K562 (cell line): Measurements from ENCODE around the gene RASSF3. TPM values are rescaled to one million over a fixed set of nuclear protein-coding genes. Genes with fewer than 3 reads are reported as not detected.
A peak's percentile ranks its signal among the peaks of the same experiment; 100 is the strongest.

Source experiments
- ATAC-seq: fragments of 200-7000 bp; cut with Tn5 transposase; 3 replicates; pipeline ENCODE4 v1.9.1; 2020; ENCODE audit warnings: moderate library complexity
- BruUV-seq: library from RNA; stranded (reverse); fragments of 400-500 nt; replicated peaks from 2 replicates; lab custom pipeline; 2021; lab: Mats Ljungman, UMichigan
- CTCF ChIA-PET: fragments of 300-600 bp; formaldehyde crosslinking; extraction: SDS; loops from one replicate; lab custom pipeline; 2021; ENCODE audit warnings: low intra/inter-chr PET ratio; lab: Yijun Ruan, JAX
- POLR2A ChIA-PET: fragments of 300-600, 350-650 bp; sonication (Branson Sonifier 250); formaldehyde crosslinking; extraction: SDS; loops from one replicate; lab custom pipeline; 2021; ENCODE audit warnings: antibody characterized with exemption, inconsistent platforms; lab: Yijun Ruan, JAX
- DNase-seq, 4 experiments: peaks; one replicate each; pipeline versions ENCODE4 v3.0.0 to v3.0.0-alpha.2; 2011 to 2018; ENCODE audit warnings: low spot score in 3 of 4, mixed read lengths in 3 of 4; ENCODE audit errors: extremely low read depth in 1 of 4
- FAIRE-seq: peaks from 2 replicates; lab custom pipeline; 2011; peaks lifted over from hg19 to GRCh38; lab: Jason Lieb, UNC
- H2AFZ ChIP-seq: 2 replicates; pipeline ENCODE4 v1.6.0; 2011; ENCODE audit warnings: low read depth, low read length, control low read depth, inconsistent platforms
- H3K27ac ChIP-seq: fragments of 200-600 bp; 3 replicates; pipeline ENCODE4 v1.8.0; 2011; ENCODE audit warnings: low read depth, mild to moderate bottlenecking, control low read depth, inconsistent platforms, low read length, moderate library complexity, mixed read lengths; ENCODE audit errors: extremely low read depth
- H3K27me3 ChIP-seq, 2 experiments: fragments of 300-600 bp in 1 of 2; 2 replicates in 1 of 2; 3 replicates in 1 of 2; pipeline versions ENCODE4 v1.6.0 to v1.8.0; 2011; ENCODE audit warnings: inconsistent platforms in 2 of 2, low read length in 2 of 2, mild to moderate bottlenecking in 1 of 2, mixed read lengths in 1 of 2, moderate library complexity in 1 of 2; ENCODE audit not compliant: control insufficient read depth in 2 of 2, insufficient read depth in 2 of 2
- H3K36me3 ChIP-seq: fragments of 300-600 bp; 3 replicates; pipeline ENCODE4 v1.8.0; 2011; ENCODE audit warnings: mild to moderate bottlenecking, low read length, inconsistent platforms; ENCODE audit not compliant: control insufficient read depth, insufficient read depth
- H3K4me1 ChIP-seq, 2 experiments: fragments of 200-600 bp in 1 of 2; replicated peaks in 1 of 2; 2 replicates in 1 of 2; 3 replicates in 1 of 2; pipeline versions ENCODE4 v1.5.1 to v1.8.0; 2011; ENCODE audit warnings: inconsistent platforms in 2 of 2, low read length in 2 of 2, mild to moderate bottlenecking in 1 of 2, mixed read lengths in 1 of 2, moderate library complexity in 1 of 2; ENCODE audit not compliant: control insufficient read depth in 2 of 2, insufficient read depth in 2 of 2
- H3K4me2 ChIP-seq: 2 replicates; pipeline ENCODE4 v1.6.1; 2011; ENCODE audit warnings: low read length, control low read depth, inconsistent platforms, mixed read lengths; ENCODE audit not compliant: insufficient read depth
- H3K4me3 ChIP-seq: fragments of 200-600 bp; sonication (generic), shearing (Covaris generic); 2 replicates; pipeline ENCODE4 v1.5.1; 2016; ENCODE audit warnings: control low read depth, inconsistent platforms
- H3K79me2 ChIP-seq: fragments of 200-600 bp; 3 replicates; pipeline ENCODE4 v1.8.0; 2011; ENCODE audit warnings: low read length, inconsistent platforms; ENCODE audit not compliant: control insufficient read depth, insufficient read depth
- H3K9ac ChIP-seq, 2 experiments: 2 replicates each; pipeline versions ENCODE4 v1.6.0 to v1.6.1; 2011; ENCODE audit warnings: low read depth in 2 of 2, low read length in 2 of 2, control low read depth in 1 of 2, inconsistent platforms in 1 of 2, mild to moderate bottlenecking in 1 of 2, mixed read lengths in 1 of 2; ENCODE audit not compliant: insufficient read depth in 1 of 2
- H3K9me1 ChIP-seq: one replicate; pipeline ENCODE4 v1.6.0; 2011; ENCODE audit warnings: inconsistent platforms, mild to moderate bottlenecking, low read length, moderate library complexity; ENCODE audit not compliant: control insufficient read depth, insufficient read depth
- H3K9me3 ChIP-seq: replicated peaks from 2 replicates; pipeline ENCODE4 v1.5.1; 2011; ENCODE audit warnings: low read depth, low read length, inconsistent platforms; ENCODE audit not compliant: control insufficient read depth, insufficient read depth
- H4K20me1 ChIP-seq: replicated peaks from 2 replicates; pipeline ENCODE4 v1.6.1; 2011; ENCODE audit warnings: low read length, inconsistent platforms, mixed read lengths; ENCODE audit not compliant: control insufficient read depth, insufficient read depth
- NR1H2 ChIP-seq: sonication (generic); formaldehyde crosslinking; IDR thresholded peaks from 2 replicates; pipeline ENCODE4 v1.4.0; 2020; ENCODE audit warnings: mild to moderate bottlenecking, missing genetic modification reagents
- RBM15 ChIP-seq: fragments of 200-400 bp; formaldehyde crosslinking; IDR thresholded peaks from 2 replicates; pipeline ENCODE4 v1.6.1; 2018; ENCODE audit warnings: mild to moderate bottlenecking, low read length, moderate library complexity; ENCODE audit not compliant: insufficient read depth
- WGBS: fragments of 100-300 bp; shearing (Covaris generic); methylation state at CpG from one replicate; pipeline ENCODE4 v1.1.6; 2016; ENCODE audit warnings: low coverage, mixed read lengths; ENCODE audit not compliant: insufficient coverage; ENCODE audit errors: missing lambda C conversion rate; 5-methylcytosine and 5-hydroxymethylcytosine counted together
- in situ Hi-C: fragments of 300-500 bp; cut with MboI; formaldehyde crosslinking; loops from 4 replicates; pipeline ENCODE4 v1.15.0; 2018; ENCODE audit warnings: inconsistent platforms, mixed read lengths
- intact Hi-C: fragments of 100-400 bp; cut with micrococcal nuclease; formaldehyde crosslinking; loops from 2 replicates; pipeline ENCODE4 v1.14.2; 2022
- polyA plus RNA-seq, 8 experiments: library from polyadenylated mRNA; depleted of rRNA in 4 of 8; stranded (reverse) in 5 of 8; unstranded in 3 of 8; fragments of >200 nt; fragmentation: Nextera tagmentation in 2 of 8; fragmentation: Illumina TruSeq in 1 of 8; extraction: Ambion mirVana in 2 of 8; extraction: Trizol in 1 of 8; gene quantifications; 2 replicates each; pipeline versions ENCODE4 v1.2.1 to v1.2.3, GENCODE V29; 2011 to 2014; ENCODE audit warnings: inconsistent platforms in 1 of 8, missing spikeins in 1 of 8
- total RNA-seq, 7 experiments: library from RNA; depleted of rRNA in 6 of 7; stranded (reverse); fragments of >200 nt in 6 of 7; fragmentation: Illumina TruSeq in 2 of 7; extraction: Trizol in 2 of 7; gene quantifications; 2 replicates each; pipeline versions ENCODE4 v1.2.1 to v1.2.3, GENCODE V29; 2011 to 2021; ENCODE audit warnings: low replicate concordance in 1 of 7

The RASSF3 gene
- total and polyA plus RNA-seq, 9 of the 15 experiments (the other 6 are each of a cell fraction or from before 2014, with no cell fraction given): 3.7 to 39.2 (median 20.2) TPM

- intact Hi-C loops: no loop called here
- POLR2A ChIA-PET: interaction anchor here (0.7 kb wide), 2 partner anchors 157 to 188 kb away, joined by 3 read pairs; no protein-coding TSS in a partner anchor
Observed at GRCh38 chr12:64701283-64701682, 91.0 kb downstream of the RASSF3 start.

DNA sequence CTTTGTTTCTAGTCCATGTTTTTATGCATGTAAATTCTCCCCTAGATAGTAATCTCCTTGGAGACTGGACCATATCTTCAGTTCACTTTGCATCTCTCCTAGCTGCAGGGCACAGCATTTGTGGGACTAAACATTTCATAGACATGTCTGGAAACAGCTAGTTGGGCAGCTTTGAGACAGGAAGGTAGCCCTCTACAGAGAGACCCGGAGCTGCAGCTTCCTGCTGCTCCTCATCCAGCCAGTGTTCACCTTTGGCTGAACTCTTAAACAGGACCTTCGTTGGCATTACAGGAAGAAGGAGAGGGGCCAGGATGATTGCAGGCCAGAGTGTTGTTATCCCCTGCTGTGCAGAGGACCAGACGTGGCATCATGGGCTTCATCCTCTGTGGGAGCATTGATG, 96.0 kb downstream of the RASSF3 start:
- Histone ChIP-seq H3K79me2 (no peaks in the 10 kb centered on the region), H3K9me3 (no peaks in the 10 kb centered on the region), H3K9me1 (no peaks in the 10 kb centered on the region), H3K36me3 (0 out of 3 replicates have a peak, but pooled peaks cover 4% of the 10 kb centered on the region), H3K27me3 (no peaks in the 10 kb centered on the region), H3K4me3 (no peak overlapping the region), H3K27ac (no peak overlapping the region), H3K4me2 (no peak overlapping the region), H4K20me1 (no peaks in the 10 kb centered on the region), H2AFZ (no peak overlapping the region), H3K9ac (peak overlapping the region in 1 of 2 experiments; percentile 35; a peak in 1 of 4 replicates), H3K4me1 (no peaks in the 10 kb centered on the region)
- no peak for FAIRE-seq
- DNase-seq: no peak
- 21% methylated on average over 3 of the region's 3 CpGs for WGBS
- ChIA-PET CTCF (no interaction called here), POLR2A (interaction anchor here (1.7 kb wide), 1 partner anchor 14 kb away, joined by 6 read pairs; no protein-coding TSS in a partner anchor)
- intact Hi-C loops (no loop called here), in situ Hi-C loops (no loop called here)
- ATAC-seq: no peak
- BruUV-seq: no TSS peak
- TF ChIP-seq NR1H2 (CRISPR knock-in tag): no peak

More at GRCh38 chr12:64701283-64701682, 91.0 kb downstream of the RASSF3 start:
- in situ Hi-C loops: no loop called here
- Histone ChIP-seq H3K9me3 (no peaks in the 10 kb centered on the region), H3K27ac (no peak overlapping the region), H3K9ac (no peak overlapping the region), H3K4me2 (no peak overlapping the region), H3K9me1 (no peaks in the 10 kb centered on the region), H2AFZ (no peak overlapping the region), H4K20me1 (no peaks in the 10 kb centered on the region), H3K4me1 (no peaks in the 10 kb centered on the region; a peak in 1 of 5 replicates), H3K79me2 (no peaks in the 10 kb centered on the region), H3K27me3 (no peaks in the 10 kb centered on the region), H3K36me3 (peaks cover 28% of the 10 kb centered on the region; the same call in 2 of the 3 replicates), H3K4me3 (no peak overlapping the region)
- no peak for DNase-seq
- no peak for ATAC-seq
- 63% methylated on average over 5 of the region's 5 CpGs for WGBS
- TF ChIP-seq RBM15: no peak
- no peak for FAIRE-seq
- CTCF ChIA-PET: no interaction called here
- BruUV-seq: no TSS peak
